IPS-18c (cell line): Measurements from ENCODE around the gene PDE1A.

ENCODE experiments used
- H3K4me3 ChIP-seq: 2 replicates; pipeline ENCODE4 v1.7.0; 2013; ENCODE audit warnings: low read depth, mild to moderate bottlenecking, low read length, moderate library complexity; ENCODE audit not compliant: insufficient read depth
- H3K9me3 ChIP-seq: one replicate; pipeline ENCODE4 v1.6.1; 2013; ENCODE audit warnings: mild to moderate bottlenecking, low read length, moderate library complexity; ENCODE audit not compliant: control insufficient read depth, insufficient read depth

PDE1A gene

GRCh38 chr2:182368996-182369395 is 57.8 kb downstream of the PDE1A start:
- no peak overlapping the region for H3K4me3 ChIP-seq
- H3K9me3 ChIP-seq = no peaks in the 10 kb centered on the region

- Histone ChIP-seq H3K4me3 (no peak overlapping the region), H3K9me3 (no peaks in the 10 kb centered on the region)
These were observed 58.4 kb downstream of the PDE1A start for GRCh38 chr2:182368446-182368845.

GRCh38 chr2:182367401-182367800 is 59.4 kb downstream of the PDE1A start:
- Histone ChIP-seq H3K4me3 (no peak overlapping the region), H3K9me3 (no peaks in the 10 kb centered on the region)

- H3K4me3 ChIP-seq = no peak overlapping the region
- H3K9me3 ChIP-seq = no peaks in the 10 kb centered on the region
These were observed 60.2 kb downstream of the PDE1A start for GRCh38 chr2:182366628-182367027.

GRCh38 chr2:182365855-182366254 is 61.0 kb downstream of the PDE1A start:
- H3K4me3 ChIP-seq = no peak overlapping the region

GRCh38 chr2:182361477-182361876 is 65.4 kb downstream of the PDE1A start:
- H3K4me3 ChIP-seq = no peak overlapping the region
- H3K9me3 ChIP-seq = no peaks in the 10 kb centered on the region

More at GRCh38 chr2:182365855-182366254, 61.0 kb downstream of the PDE1A start:
- no peaks in the 10 kb centered on the region for H3K9me3 ChIP-seq

- Histone ChIP-seq H3K4me3 (no peak overlapping the region), H3K9me3 (no peaks in the 10 kb centered on the region)
These were observed 66.1 kb downstream of the PDE1A start for GRCh38 chr2:182360663-182361260.

GRCh38 chr2:182359990-182360662 is 66.7 kb downstream of the PDE1A start:
- H3K9me3 ChIP-seq = no peaks in the 10 kb centered on the region
- H3K4me3 ChIP-seq = no peak overlapping the region

- Histone ChIP-seq H3K4me3 (no peak overlapping the region), H3K9me3 (no peaks in the 10 kb centered on the region)
These were observed 67.5 kb downstream of the PDE1A start for GRCh38 chr2:182359027-182359989.

GRCh38 chr2:182358601-182359000 is 68.2 kb downstream of the PDE1A start:
- no peak overlapping the region for H3K4me3 ChIP-seq
- H3K9me3 ChIP-seq = no peaks in the 10 kb centered on the region

GRCh38 chr2:182355815-182356214 is 71.0 kb downstream of the PDE1A start:
- H3K9me3 ChIP-seq = no peaks in the 10 kb centered on the region
- no peak overlapping the region for H3K4me3 ChIP-seq

- no peaks in the 10 kb centered on the region for H3K9me3 ChIP-seq
- no peak overlapping the region for H3K4me3 ChIP-seq
These were observed 75.4 kb downstream of the PDE1A start for GRCh38 chr2:182351427-182351826.

GRCh38 chr2:182349268-182349667 is 77.6 kb downstream of the PDE1A start:
- Histone ChIP-seq H3K4me3 (no peak overlapping the region), H3K9me3 (no peaks in the 10 kb centered on the region)

GRCh38 chr2:182345384-182345783 is 81.5 kb downstream of the PDE1A start:
- Histone ChIP-seq H3K9me3 (no peaks in the 10 kb centered on the region), H3K4me3 (no peak overlapping the region)

GRCh38 chr2:182330451-182331305 is 96.2 kb downstream of the PDE1A start:
- Histone ChIP-seq H3K4me3 (no peak overlapping the region), H3K9me3 (no peaks in the 10 kb centered on the region)

GRCh38 chr2:182324665-182325064 is 102.2 kb downstream of the PDE1A start:
- no peak overlapping the region for H3K4me3 ChIP-seq
- no peaks in the 10 kb centered on the region for H3K9me3 ChIP-seq

GRCh38 chr2:182321096-182321495 is 105.7 kb downstream of the PDE1A start:
- Histone ChIP-seq H3K4me3 (no peak overlapping the region), H3K9me3 (no peaks in the 10 kb centered on the region)
